Glomerular visceral epithelial cell (primary cell): Measurements from ENCODE around the gene FAM177A1.
A peak's percentile ranks its signal among the peaks of the same experiment; 100 is the strongest.
"Not testable (repeated sequence)": the region's sequence is repeated elsewhere in the genome, so short reads cannot be mapped to it uniquely, and the experiment has no call there.

Source experiments
- DNase-seq: peaks from one replicate; pipeline ENCODE4 v3.0.0-alpha.2; 2016; ENCODE audit errors: extremely low spot score

The FAM177A1 gene

GRCh38 chr14:35061113-35061791 lies 15.2 kb downstream of the FAM177A1 start:
- DNase-seq, result peak; percentile 5

- DNase-seq, result not testable (repeated sequence)
Measured at GRCh38 chr14:35065731-35066130, 19.7 kb downstream of the FAM177A1 start.

GRCh38 chr14:35068238-35069012 lies 22.4 kb downstream of the FAM177A1 start:
- DNase-seq, result no peak

- no peak for DNase-seq
Measured at GRCh38 chr14:35072226-35072625, 26.2 kb downstream of the FAM177A1 start.

GRCh38 chr14:35073486-35073885 lies 27.4 kb downstream of the FAM177A1 start:
- no peak for DNase-seq

GRCh38 chr14:35078082-35078481 lies 32.0 kb downstream of the FAM177A1 start:
- DNase-seq, result no peak

- no peak for DNase-seq
Measured at GRCh38 chr14:35079742-35080141, 33.7 kb downstream of the FAM177A1 start.

GRCh38 chr14:35083530-35084150 lies 37.6 kb downstream of the FAM177A1 start:
- no peak for DNase-seq

- DNase-seq, result no peak
Measured at GRCh38 chr14:35085441-35085840, 39.4 kb downstream of the FAM177A1 start.

GRCh38 chr14:35088514-35088913 lies 42.4 kb downstream of the FAM177A1 start:
- DNase-seq, result no peak

GRCh38 chr14:35094645-35095044 lies 48.6 kb downstream of the FAM177A1 start:
- DNase-seq, result not testable (repeated sequence)

- no peak for DNase-seq
Measured at GRCh38 chr14:35107866-35108265, 61.8 kb downstream of the FAM177A1 start.

GRCh38 chr14:35112641-35113040 lies 66.6 kb downstream of the FAM177A1 start:
- no peak for DNase-seq

- no peak for DNase-seq
Measured at GRCh38 chr14:35113308-35113950, 67.4 kb downstream of the FAM177A1 start.

- DNase-seq, result no peak
Measured at GRCh38 chr14:35114036-35114435, 68.0 kb downstream of the FAM177A1 start.

GRCh38 chr14:35116242-35116641 lies 70.2 kb downstream of the FAM177A1 start:
- DNase-seq, result no peak

GRCh38 chr14:35117112-35117511 lies 71.0 kb downstream of the FAM177A1 start:
- DNase-seq, result no peak

GRCh38 chr14:35121026-35121886 lies 75.2 kb downstream of the FAM177A1 start:
- peak; percentile 21 for DNase-seq

- DNase-seq, result peak; percentile 98
Measured at GRCh38 chr14:35121887-35122695, 76.0 kb downstream of the FAM177A1 start, which contains the start of the genes PPP2R3C and PRORP. TSS of gene PPP2R3C (minus strand) at chr14:35121990. CDS start at chr14:35121959, 31 bp downstream. TSS of gene PRORP (plus strand) at chr14:35122552. CDS start at chr14:35123246, 694 bp downstream.

GRCh38 chr14:35122696-35123387 lies 76.8 kb downstream of the FAM177A1 start:
- DNase-seq, result peak; percentile 10
